ENCODE results near the gene MT1G. TPM values are rescaled to one million over a fixed set of nuclear protein-coding genes. Genes with fewer than 3 reads are reported as not detected.

The MT1G gene
- total RNA-seq, 1 experiment from 2014 or later = not detected

DNA sequence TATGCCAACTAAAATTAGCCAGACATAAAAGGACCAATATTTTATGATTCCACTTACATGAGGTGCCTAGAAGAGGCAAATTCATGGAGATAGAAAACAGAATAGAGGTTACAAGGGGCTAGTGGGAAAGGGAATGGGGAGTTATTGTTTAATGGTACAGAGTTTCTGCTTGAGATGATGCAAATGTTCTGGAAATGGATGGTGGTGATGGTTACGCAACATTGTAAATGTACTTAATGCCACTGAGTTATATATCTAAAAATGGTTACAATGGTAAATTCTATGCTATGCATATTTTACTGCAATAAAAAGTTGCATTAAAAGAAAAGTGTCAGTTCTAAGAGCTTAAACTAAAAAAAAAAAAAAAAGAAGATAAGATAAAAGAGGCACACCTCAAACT, 32.3 kb upstream of the MT1G start:
- Mint-ChIP-seq H3K36me3 (ENCODE audit: insufficient read depth, unreplicated experiment) (no peaks in the 10 kb centered on the region), H3K27me3 (ENCODE audit: insufficient read depth, unreplicated experiment) (no peaks in the 10 kb centered on the region), H3K9me3 (ENCODE audit: unreplicated experiment) (peaks cover 15% of the 10 kb centered on the region), H3K27ac (ENCODE audit: unreplicated experiment) (no peak overlapping the region), H3K4me3 (ENCODE audit: unreplicated experiment) (no peak overlapping the region), H3K4me1 (ENCODE audit: low read depth, unreplicated experiment) (peaks cover 4% of the 10 kb centered on the region)
- Histone ChIP-seq H3K36me3 (ENCODE audit: control insufficient read depth, insufficient read depth, low read length) (no peaks in the 10 kb centered on the region), H3K4me1 (no peaks in the 10 kb centered on the region), H3K27me3 (replicated peaks; ENCODE audit: control insufficient read depth, insufficient read depth, low read length) (no peaks in the 10 kb centered on the region), H3K4me3 (ENCODE audit: low read depth, low read length) (no peak overlapping the region), H3K9me3 (peaks cover 9% of the 10 kb centered on the region)
- TF ChIP-seq, protein P1, sequence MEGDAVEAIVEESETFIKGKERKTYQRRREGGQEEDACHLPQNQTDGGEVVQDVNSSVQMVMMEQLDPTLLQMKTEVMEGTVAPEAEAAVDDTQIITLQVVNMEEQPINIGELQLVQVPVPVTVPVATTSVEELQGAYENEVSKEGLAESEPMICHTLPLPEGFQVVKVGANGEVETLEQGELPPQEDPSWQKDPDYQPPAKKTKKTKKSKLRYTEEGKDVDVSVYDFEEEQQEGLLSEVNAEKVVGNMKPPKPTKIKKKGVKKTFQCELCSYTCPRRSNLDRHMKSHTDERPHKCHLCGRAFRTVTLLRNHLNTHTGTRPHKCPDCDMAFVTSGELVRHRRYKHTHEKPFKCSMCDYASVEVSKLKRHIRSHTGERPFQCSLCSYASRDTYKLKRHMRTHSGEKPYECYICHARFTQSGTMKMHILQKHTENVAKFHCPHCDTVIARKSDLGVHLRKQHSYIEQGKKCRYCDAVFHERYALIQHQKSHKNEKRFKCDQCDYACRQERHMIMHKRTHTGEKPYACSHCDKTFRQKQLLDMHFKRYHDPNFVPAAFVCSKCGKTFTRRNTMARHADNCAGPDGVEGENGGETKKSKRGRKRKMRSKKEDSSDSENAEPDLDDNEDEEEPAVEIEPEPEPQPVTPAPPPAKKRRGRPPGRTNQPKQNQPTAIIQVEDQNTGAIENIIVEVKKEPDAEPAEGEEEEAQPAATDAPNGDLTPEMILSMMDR (IDR thresholded peaks at IDR 0.05; ENCODE audit: insufficient read depth in 1 of 2, low read depth in 1 of 2, low read length in 1 of 2, severe bottlenecking in 1 of 2, unreplicated experiment in 1 of 2) = no peak
- intact Hi-C loops (cut with micrococcal nuclease; ENCODE audit: unreplicated experiment) = loop anchor here (5.0 kb wide), 1 partner anchor 43 kb away; the partner anchor contains the start of gene MT1F
- POLR2A ChIA-PET = interaction anchor here (0.5 to 0.7 kb wide), 2 partner anchors 15 to 43 kb away, joined by 3 to 5 read pairs; no protein-coding TSS in a partner anchor
- BruUV-seq (replicated peaks) = no TSS peak
- DNase-seq = no peak
- CTCF ChIA-PET = interaction anchor here (0.6 to 3.1 kb wide), 5 partner anchors 8 to 249 kb away, joined by 3 to 95 read pairs (median 4); partner anchors contain the start of genes NUDT21 and OGFOD1

DNA sequence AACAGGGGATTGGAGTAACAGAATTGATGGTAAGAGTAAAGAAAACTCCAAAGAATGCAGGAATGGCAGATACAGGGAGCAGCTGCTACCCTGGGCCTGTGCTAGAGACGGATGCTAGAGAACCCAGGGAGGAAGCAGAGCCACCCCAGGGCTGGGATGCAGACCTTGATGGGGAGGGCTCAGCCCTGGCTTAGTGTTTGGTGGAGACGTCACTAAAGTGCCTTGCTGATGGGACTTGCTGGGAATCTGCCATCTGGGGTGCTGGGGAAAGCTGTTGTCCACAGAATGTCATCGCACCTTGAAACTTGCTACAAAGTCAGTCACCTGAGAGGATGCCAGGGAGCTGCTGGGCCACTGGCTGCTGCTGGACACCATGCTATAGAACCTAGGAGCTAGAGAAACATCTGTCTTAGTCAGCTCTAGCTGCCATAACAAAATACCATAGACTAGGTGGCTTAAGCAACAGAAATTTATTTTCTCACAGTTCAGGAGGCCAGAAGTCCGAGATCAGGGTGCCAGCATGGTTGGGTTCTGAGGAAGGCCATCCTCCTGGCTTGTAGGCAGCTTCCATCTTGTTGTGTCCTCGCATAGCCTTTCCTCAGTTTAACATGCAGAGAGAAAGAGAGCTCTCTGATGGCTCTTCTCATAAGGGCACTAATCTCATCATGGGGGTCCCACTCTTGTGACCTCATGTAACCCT, 29.7 kb upstream of the MT1G start:
- POLR2A ChIA-PET = no interaction called here

DNA sequence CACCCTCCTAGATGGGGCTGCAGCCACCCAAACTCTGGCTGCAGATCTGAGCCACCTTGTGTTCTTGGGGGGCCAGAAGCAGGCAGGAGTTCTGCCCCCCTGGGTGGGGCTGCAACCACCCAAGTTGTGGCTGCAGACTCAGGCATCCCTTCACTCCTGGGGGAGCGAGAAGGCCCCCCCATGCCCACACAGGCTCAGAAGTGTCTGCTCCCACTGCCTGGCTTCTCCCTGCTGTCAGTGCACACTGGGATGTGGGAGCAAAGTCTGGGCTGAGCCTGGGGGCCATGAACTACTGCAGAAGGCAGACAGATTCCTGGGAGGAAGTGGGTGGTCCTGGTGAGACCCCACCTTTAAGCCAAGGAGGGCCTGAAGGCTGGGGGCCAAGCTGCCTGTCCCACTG, 27.4 kb upstream of the MT1G start:
- intact Hi-C loops (cut with micrococcal nuclease; ENCODE audit: unreplicated experiment) = no loop called here
- H3K36me3 ChIP-seq (ENCODE audit: control insufficient read depth, insufficient read depth, low read length) = no peaks in the 10 kb centered on the region
- Mint-ChIP-seq H3K36me3 (ENCODE audit: insufficient read depth, unreplicated experiment) (no peaks in the 10 kb centered on the region), H3K9me3 (ENCODE audit: unreplicated experiment) (peaks cover 15% of the 10 kb centered on the region), H3K27me3 (ENCODE audit: insufficient read depth, unreplicated experiment) (no peaks in the 10 kb centered on the region), H3K4me1 (ENCODE audit: low read depth, unreplicated experiment) (peaks cover 17% of the 10 kb centered on the region), H3K27ac (ENCODE audit: unreplicated experiment) (no peak overlapping the region), H3K4me3 (ENCODE audit: unreplicated experiment) (no peak overlapping the region)
- no peak overlapping the region for H3K4me3 ChIP-seq (ENCODE audit: low read depth, low read length)
- H3K4me1 ChIP-seq = peaks cover 7% of the 10 kb centered on the region
- no peaks in the 10 kb centered on the region for H3K27me3 ChIP-seq (replicated peaks; ENCODE audit: control insufficient read depth, insufficient read depth, low read length)
- POLR2A ChIA-PET = no interaction called here
- BruUV-seq (replicated peaks) = no TSS peak
- TF ChIP-seq, protein P1 (IDR thresholded peaks at IDR 0.05; ENCODE audit: insufficient read depth in 1 of 2, low read depth in 1 of 2, low read length in 1 of 2, severe bottlenecking in 1 of 2, unreplicated experiment in 1 of 2) = no peak
- CTCF ChIA-PET = no interaction called here
- no peak for DNase-seq
- H3K9me3 ChIP-seq = peaks cover 9% of the 10 kb centered on the region

More for the DNA sequence above, 29.7 kb upstream of the MT1G start:
- Histone ChIP-seq H3K4me1 (no peaks in the 10 kb centered on the region), H3K9me3 (peaks cover 9% of the 10 kb centered on the region), H3K36me3 (ENCODE audit: control insufficient read depth, insufficient read depth, low read length) (no peaks in the 10 kb centered on the region), H3K4me3 (ENCODE audit: low read depth, low read length) (no peak overlapping the region), H3K27me3 (replicated peaks; ENCODE audit: control insufficient read depth, insufficient read depth, low read length) (no peaks in the 10 kb centered on the region)
- CTCF ChIA-PET = interaction anchor here (1.2 kb wide), 1 partner anchor 94 kb away, joined by 3 read pairs; no protein-coding TSS in a partner anchor
- TF ChIP-seq, protein P1 (IDR thresholded peaks at IDR 0.05; ENCODE audit: insufficient read depth in 1 of 2, low read depth in 1 of 2, low read length in 1 of 2, severe bottlenecking in 1 of 2, unreplicated experiment in 1 of 2) = no peak
- intact Hi-C loops (cut with micrococcal nuclease; ENCODE audit: unreplicated experiment) = no loop called here
- BruUV-seq (replicated peaks) = no TSS peak
- no peaks in the 10 kb centered on the region for H3K36me3 Mint-ChIP-seq (ENCODE audit: insufficient read depth, unreplicated experiment)
- no peak for DNase-seq
- H3K4me3 Mint-ChIP-seq (ENCODE audit: unreplicated experiment) = no peak overlapping the region
- peaks cover 10% of the 10 kb centered on the region for H3K4me1 Mint-ChIP-seq (ENCODE audit: low read depth, unreplicated experiment)
- H3K27me3 Mint-ChIP-seq (ENCODE audit: insufficient read depth, unreplicated experiment) = no peaks in the 10 kb centered on the region
- H3K27ac Mint-ChIP-seq (ENCODE audit: unreplicated experiment) = no peak overlapping the region
- H3K9me3 Mint-ChIP-seq (ENCODE audit: unreplicated experiment) = peaks cover 15% of the 10 kb centered on the region

Measured in Caco-2 (cell line).